Large intestine (tissue), 1 donor: ENCODE results near the gene MLYCD. TPM values are rescaled to one million over a fixed set of nuclear protein-coding genes. Genes with fewer than 3 reads are reported as not detected.

Experiments
- polyA plus RNA-seq: library from polyadenylated mRNA; unstranded; fragments of 120-200 nt; gene quantifications from one replicate; pipeline ENCODE4 v1.2.1, GENCODE V29; 2013

MLYCD gene
- polyA plus RNA-seq, 1 donor = 5.4 TPM

Other genes starting within 250 kb of the MLYCD start
- 127 TPM for gene HSBP1, start 91.1 kb upstream of the MLYCD start, polyA plus RNA-seq
- gene OSGIN1, start 54.1 kb downstream of the MLYCD start, polyA plus RNA-seq = 8.4 TPM
- gene NECAB2, start 69.1 kb downstream of the MLYCD start, polyA plus RNA-seq = 6.6 TPM
- 0.12 TPM for gene SLC38A8, start 143.7 kb downstream of the MLYCD start, polyA plus RNA-seq
- 67.7 TPM for gene MBTPS1, start 217.8 kb downstream of the MLYCD start, polyA plus RNA-seq
- gene HSDL1, start 246.1 kb downstream of the MLYCD start, polyA plus RNA-seq = 19.3 TPM
- gene DNAAF1, start 246.2 kb downstream of the MLYCD start, polyA plus RNA-seq = 0.55 TPM